Choroid plexus epithelial cell (primary cell): ENCODE data around the gene ZNF100.
"Not testable (repeated sequence)": the region's sequence is repeated elsewhere in the genome, so short reads cannot be mapped to it uniquely, and the experiment has no call there.

ENCODE experiments used
- DNase-seq: peaks from one replicate; pipeline ENCODE4 v3.0.0-alpha.2; 2010; ENCODE audit warnings: low read depth
- H3K4me3 ChIP-seq: 2 replicates; pipeline ENCODE4 v1.5.1; 2011; ENCODE audit warnings: low read depth, mild to moderate bottlenecking, control low read depth, low read length, moderate library complexity
- CTCF ChIP-seq: conservative IDR thresholded peaks from 2 replicates; pipeline ENCODE4 v1.5.1; 2011; ENCODE audit warnings: low read depth, mild to moderate bottlenecking, control low read depth, inconsistent platforms, low read length, moderate library complexity

ZNF100 gene

DNA sequence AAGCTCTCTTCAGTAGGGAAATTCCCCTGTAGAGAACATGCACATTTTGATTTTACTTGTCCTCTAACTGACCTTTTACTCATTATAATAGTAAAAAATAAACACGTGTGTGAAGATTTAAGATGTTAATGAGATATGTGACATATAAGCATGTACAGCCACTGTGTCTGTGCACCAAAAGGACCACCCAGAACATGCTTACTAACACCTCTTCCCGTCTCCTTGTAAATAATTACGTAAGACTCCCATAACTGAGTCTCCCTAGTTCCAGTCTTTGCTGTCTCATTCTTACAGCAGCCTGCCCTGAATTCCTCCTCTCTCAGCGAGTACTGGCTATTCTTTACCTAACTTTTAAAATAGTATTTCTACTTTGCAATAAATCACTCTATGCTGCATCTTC, 53.6 kb downstream of the ZNF100 start:
- no peak for TF ChIP-seq CTCF
- DNase-seq: no peak
- no peak overlapping the region for H3K4me3 ChIP-seq

DNA sequence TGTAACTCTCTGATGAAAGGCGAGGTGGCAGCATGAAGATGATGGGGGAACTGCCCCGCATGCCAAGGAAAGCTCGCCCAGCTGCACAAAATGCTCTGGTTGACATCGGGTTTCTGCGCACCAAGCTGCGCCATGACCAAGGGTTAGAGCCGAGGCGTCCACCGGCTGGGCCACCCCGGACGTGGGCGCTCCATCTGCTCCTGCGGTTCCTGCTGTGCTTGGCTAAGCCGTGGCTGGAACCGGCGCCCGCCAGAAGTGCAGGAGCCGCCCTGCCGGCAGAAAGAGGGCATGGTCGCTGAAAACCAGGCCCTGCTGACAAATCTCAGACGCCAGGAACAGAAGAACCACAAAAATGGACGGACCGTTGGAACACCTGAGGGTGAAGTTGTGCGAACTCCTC, 57.9 kb downstream of the ZNF100 start:
- no peak for TF ChIP-seq CTCF

GRCh38 chr19:21707878-21708277, 59.5 kb downstream of the ZNF100 start:
- not testable (repeated sequence) for H3K4me3 ChIP-seq, DNase-seq

More for the DNA sequence above, 57.9 kb downstream of the ZNF100 start:
- DNase-seq: no peak
- H3K4me3 ChIP-seq: no peak overlapping the region

DNA sequence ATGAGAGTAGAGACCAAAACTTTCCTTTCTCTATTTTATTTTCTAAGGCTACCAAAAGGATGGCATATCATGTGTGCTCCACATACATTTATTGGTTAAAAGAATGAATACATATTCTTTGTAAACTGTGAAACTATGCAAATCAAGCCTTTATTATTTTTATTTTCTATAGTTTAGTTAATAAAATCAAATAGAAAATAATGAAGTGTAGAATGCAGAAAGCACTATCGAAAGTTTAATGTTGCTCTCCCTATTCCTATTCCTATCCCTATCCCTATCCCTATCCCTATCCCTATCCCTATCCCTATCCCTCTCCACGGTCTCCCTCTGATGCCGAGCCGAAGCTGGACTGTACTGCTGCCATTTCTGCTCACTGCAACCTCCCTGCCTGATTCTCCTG, 60.3 kb downstream of the ZNF100 start:
- no peak overlapping the region for H3K4me3 ChIP-seq
- DNase-seq: no peak
- TF ChIP-seq CTCF: no peak

DNA sequence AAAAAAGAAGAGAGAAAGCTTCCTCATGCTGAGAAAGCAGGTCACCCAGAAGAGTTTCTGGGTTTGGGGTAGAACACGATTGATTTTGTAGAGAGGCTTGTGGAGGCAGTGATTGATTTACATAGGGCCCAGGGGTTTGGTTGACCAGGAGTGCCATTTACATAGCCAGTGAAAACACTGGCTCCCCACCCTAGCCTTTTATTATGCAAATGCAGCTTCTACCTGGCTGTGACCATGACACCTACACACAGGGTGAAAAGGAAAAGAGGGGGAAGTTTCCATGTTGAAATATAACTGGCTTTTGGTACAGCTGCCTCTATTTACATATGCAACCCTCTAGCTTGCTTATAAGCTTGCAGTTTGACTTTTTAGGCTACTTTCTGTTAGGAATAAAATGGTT, 62.0 kb downstream of the ZNF100 start:
- TF ChIP-seq CTCF: no peak
- no peak overlapping the region for H3K4me3 ChIP-seq
- DNase-seq: no peak

DNA sequence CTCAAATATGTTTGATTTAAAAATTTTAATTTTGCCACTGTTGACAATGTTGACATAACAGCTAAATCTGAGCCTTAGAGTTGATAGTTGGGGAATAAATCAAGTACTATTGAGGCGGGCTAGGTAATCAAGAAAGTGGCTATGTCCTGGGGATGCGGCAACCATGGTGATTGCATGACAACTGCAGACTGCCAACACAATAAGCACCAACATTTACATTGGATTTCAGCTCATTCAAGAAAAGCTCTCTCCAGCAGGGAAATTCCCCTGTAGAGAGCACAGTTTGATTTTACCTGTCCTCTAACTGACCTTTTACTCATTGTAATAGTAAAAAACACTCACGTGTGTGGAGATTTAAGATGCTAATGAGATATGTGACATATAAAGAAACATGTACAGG, 63.1 kb downstream of the ZNF100 start:
- no peak for DNase-seq
- no peak overlapping the region for H3K4me3 ChIP-seq
- TF ChIP-seq CTCF: no peak

DNA sequence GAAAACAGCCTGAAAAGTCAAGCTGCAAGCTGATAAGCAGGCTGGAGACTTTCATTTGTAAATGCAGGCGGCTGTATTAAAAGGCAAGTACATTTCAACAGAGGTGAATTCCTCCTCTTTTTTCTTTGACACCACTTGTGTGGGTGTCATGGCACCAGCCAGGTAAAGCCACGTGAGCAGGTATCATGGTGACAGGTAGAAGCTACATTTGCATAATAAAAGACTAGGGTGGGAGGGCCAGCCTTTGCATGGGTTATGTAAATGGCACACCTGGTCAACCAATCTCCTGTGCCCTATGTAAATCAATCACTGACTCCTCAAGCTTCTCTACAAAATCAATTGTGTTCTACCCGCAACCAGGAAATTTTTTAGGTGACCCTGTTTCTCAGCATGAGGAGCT, 68.2 kb downstream of the ZNF100 start:
- H3K4me3 ChIP-seq: no peak overlapping the region
- no peak for DNase-seq
- TF ChIP-seq CTCF: no peak

- H3K4me3 ChIP-seq: no peak overlapping the region
- DNase-seq: peak; percentile 26
- peak; percentile 44 for TF ChIP-seq CTCF
Measured at GRCh38 chr19:21698215-21698614, 69.2 kb downstream of the ZNF100 start.
